Retina (tissue), 1 donor: ENCODE measurements around the gene EPM2A.

Source experiments
- DNase-seq: peaks from one replicate; pipeline ENCODE4 v3.0.0-alpha.2; 2016

EPM2A gene

DNA sequence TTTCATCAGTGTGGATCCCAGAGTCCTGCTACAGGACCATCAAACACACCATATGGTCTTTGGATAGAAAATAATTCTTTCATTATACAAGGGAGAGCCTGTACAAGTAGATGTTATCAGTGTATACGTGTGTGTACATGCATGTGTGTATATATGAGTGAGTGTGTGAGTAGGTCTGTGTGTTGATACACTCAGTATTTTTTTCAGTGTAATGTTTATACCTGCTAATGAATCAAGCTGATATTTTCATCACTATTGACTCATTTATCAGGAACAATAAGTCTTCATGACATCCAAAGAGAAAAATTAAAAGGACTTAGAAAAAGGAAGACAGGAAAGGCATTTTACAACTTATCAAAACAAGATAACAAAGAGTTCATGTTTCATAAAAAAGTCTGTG, 66.5 kb downstream of the EPM2A start:
- no peak for DNase-seq

DNA sequence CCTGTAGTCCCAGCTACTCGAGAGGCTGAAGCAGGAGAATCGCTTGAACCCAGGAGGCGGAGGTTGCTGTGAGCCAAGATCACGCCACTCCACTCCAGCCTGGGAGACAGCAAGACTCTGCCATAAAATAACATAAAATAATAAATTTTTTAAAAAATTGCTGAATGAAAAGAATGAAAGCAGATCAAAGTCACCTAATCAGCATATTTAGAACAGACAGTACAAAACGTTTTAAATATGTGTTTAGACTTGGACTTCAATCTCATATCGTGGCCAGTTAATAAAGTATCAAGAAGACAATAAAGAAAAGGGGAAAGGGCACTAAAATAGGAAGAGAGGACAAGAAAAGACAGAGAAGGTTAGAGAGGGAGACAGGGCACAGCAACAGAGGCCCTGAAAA, 74.6 kb downstream of the EPM2A start:
- DNase-seq = no peak

DNA sequence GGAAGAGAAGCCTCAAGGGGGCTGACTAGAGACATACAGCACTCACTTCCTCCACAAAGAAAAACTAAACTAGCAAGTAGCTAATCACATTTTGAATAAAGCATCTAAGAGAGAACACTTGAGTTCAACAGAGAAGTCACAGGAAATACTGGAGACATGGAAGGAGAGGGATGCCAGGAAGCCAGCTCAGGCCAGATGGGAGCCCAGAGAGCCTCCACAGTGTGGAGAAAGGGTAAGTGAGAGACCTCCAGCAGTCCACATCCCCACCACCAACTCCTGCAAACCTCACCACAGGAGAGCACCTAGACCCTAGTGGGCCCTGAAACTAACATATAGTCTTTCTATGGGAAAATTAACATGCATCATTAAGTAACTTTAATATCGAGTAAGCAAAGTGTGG, 79.2 kb downstream of the EPM2A start:
- no peak for DNase-seq

DNA sequence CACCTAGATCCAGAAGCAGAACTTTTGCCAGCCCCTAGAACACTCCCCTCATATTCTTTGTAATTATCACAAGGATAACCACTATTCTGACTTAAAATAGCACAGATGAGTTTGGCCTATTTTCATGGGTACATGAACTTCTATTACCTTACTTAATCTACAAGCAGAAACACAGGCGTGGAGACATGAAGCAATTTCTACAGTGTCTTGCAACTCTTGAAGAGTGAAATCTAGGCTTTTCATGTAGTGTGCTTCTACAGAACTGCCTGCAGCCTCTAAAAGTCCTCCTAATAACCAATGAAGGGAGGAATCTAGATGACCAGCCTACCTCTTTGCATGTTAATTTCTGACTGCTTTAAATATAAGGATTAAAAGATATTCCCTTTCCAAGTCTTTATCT, 82.7 kb downstream of the EPM2A start:
- DNase-seq = no peak

DNA sequence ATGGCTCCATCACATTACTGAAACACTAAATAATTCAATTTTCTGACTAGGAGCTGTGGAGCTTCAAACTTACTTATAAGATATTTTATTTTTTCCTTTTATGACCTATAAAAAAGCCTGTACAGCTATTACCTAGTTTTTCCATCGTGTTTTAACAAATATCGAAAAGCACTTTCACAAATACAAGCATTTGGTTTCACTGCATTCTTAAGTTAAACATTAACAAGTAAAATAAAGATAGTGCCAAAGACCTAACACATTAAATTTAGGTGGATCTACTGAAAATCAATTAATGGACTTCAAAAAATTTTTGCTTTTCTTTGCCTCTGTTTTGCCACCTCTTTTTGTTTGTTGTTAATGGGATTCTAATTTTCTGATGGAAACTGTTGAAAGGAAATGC, 83.3 kb downstream of the EPM2A start:
- no peak for DNase-seq

DNA sequence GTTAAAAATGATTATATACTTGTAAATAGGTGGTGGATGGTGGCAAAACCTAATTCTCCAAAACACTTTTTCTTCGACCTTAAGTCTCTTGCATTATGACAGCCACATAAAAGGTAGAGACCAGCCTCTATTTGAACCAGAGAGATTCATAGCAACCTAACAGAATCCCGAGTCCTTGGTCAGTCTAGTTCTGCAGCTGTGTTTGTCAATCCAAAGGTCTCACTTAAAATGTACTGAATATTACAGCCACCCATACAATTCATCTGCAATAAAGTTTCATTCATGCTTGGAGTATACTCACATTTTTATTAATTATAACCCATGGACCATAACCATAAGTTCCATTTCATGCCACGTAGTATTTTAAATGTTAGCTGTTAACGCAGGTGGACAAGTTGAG, 87.2 kb downstream of the EPM2A start:
- no peak for DNase-seq

DNA sequence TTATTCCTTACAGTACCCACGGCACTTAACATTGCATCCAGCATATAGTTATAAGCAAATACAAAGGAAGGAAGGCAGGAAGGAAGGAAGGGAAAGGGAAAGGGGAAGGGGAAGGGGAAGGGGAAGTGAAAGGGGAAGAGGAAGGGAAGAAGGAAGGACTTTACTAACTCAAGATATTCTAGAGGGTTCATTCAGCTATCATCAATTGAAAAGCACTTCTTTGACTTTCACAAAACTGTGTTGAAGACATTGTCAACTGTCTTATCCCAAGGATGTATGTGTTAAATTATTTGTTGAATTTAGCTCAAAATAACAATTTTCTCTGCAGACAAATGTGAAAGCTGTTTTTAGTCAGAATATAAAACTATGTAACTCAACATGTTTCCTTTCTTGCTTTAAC, 87.7 kb downstream of the EPM2A start:
- DNase-seq = no peak

DNA sequence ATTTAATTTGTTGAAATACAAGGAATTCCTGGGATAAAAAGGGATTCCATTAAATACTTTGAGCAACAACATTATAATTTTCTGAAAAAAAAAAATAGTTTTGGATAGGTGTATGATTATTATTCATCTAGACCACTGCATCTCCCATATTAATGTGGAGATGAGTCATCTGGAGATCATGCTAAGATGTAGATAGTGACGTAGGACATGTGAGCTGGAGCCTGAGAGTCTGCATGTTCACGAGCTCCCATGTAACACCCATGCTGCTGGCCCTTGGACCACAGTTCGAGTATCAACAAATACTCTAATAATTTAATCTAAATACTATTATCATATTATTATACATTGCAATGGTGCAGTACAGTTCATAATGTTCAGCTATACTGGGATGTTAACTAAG, 91.6 kb downstream of the EPM2A start:
- no peak for DNase-seq

DNA sequence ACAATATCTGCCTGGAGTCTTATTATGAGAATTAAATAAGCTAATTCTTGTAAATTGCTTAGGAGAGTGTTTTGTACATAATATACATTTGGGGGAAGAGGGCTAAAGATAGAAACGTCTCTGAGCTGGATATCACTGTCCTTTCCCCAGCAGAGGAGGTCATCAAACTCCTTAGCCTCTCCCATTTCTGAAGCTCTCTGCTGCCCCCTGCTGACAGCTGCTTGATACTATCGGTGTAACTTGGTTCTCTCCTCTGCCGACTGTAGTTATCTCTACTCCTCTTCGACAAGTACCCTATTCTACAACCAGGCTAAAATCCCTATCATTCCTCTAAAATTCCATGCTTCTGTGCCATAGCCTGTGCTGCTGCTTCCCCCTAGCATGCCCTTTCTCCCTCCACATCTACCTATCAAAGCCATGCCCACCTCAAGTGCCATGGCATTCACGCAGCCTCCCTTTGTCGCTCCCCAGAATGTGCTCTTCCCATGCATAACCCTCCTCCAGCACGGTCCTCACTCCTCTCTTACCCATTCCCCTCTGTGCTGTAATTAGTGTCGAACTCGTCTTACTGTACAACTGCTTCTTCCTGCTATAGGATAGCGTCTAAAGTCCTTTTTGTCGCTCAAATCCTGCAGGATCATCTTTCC, 101.2 kb downstream of the EPM2A start:
- DNase-seq = peak; percentile 80

DNA sequence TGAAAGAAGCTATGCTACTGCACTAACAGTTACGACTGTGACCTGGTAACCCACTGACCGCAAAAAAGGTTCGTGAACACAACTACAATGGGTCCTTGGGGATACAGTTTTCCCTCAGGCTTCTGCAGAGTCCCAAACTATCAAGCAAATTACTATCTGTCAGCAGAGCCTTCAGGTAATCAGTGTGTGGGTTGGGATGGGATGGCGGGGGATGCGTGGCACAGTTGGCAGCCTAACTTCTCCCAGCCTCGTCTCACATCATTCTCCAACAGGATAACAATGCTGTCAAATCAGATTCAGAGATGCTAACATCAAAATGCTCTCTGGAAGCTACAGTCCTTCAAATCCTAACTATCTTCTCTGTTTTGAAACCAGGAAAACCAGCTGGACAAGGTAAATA, 102.3 kb downstream of the EPM2A start:
- peak; percentile 36 for DNase-seq

DNA sequence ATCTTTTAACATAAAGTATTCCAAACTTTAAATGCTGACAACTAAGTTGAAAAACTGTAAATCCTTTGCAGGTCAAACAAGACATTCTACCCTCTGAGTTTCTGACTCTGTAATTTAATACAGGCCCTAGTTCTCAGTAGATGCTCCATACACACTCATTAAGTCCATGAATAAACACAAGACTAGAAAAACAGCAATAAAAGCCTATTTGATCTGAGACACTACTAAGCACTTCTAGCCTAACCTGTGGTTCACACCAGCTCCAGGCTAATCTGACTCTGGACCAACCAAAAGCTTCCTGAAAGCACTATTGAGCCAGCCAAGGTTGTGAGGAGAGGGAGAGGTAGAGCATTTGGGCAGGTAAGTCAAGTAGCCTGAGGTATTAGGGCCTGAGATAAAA, 103.9 kb downstream of the EPM2A start:
- DNase-seq = no peak

DNA sequence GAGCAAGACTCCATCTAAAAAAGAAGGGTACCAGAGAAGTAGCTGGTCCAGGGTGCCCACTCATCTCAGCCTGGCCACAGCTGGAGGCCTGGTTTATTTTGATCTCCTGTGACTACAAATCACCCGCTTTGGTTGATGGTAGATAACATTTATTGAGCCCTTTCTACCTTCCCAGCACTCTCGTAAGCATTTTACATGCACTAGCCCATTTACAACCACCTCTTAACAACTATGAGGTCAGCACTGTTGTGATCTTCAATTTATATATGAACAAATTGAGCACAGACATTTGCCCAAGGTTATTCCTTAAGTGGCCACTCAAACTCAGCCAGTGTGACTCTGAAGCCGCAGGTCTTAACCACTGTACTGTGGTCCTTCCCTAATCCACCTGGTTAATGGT, 104.7 kb downstream of the EPM2A start:
- DNase-seq = no peak

DNA sequence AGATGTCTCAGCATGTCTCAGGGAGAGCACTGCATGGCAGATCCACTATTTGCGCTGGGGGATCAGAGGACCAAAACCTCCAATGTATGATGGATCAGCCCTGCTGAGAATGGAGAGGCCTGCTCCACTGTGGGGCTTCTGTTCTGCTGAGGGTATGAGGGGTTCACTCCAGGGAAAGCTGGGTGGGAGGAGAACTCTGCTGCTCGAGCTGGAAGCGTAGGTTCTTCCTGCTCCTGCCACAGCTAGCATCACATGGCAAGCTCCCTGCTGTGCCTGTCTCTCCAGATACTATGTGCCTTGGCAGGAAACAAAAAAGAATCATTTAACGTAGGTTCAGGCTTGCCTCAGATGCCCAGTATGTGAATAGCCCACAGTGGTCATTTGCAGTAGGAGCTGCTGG, 105.8 kb downstream of the EPM2A start:
- DNase-seq = no peak

DNA sequence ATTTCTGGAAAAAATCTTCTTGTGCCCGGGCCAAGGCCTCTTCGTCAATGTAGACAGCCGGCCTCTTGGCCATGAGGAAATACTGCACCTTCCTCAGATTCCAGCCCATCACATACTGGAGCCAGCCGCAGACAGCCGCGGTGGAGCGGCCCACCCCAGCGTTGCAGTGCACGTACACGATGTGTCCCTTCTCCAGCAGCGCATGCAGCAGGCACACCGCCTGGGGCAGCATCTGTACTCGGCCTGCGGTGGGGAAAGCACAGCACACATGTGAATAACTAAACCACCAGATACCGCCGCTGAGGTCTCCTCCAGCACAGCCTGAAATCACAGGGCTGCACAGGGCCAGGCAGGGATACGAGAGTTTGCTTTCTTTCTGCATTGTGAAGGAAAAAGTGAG, 107.9 kb downstream of the EPM2A start:
- DNase-seq = no peak

DNA sequence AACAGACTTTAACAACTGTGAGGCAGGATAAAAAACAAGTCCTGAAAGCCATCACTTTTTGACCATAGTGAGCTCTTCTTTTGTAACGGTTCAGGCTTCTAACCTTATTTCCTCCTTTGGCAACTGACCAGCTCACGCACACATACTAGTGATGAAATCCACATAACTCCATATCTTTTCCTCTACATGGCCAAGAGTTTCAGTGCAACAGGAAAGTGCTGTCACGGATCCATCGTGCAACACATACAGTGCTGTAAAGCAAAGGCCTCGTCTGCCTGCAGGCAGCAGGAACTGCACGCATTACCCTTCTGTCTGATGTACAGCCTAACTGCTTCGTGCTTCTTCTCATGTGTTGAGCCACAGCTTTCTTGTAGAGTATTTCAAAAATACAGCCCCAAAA, 108.5 kb downstream of the EPM2A start:
- no peak for DNase-seq

DNA sequence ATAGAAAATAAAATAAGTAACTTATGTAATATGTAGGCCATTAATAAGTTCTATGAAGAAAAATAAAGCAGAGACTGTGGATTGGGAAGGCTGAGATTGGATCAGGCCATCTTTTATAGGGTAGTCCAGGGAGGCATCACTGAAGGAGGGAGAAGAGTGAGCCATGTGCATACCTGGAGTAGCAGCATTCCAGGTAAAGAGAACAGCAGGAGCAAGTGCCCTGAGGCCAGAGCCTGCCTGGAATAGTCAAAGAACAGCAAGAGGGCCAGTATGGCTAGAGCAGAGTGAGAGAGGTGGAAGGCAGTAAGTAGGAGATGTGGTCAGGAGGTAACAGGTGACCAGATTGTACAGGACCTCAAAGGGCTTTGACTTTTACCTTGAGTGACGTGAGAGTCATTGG, 112.1 kb downstream of the EPM2A start:
- DNase-seq = no peak

DNA sequence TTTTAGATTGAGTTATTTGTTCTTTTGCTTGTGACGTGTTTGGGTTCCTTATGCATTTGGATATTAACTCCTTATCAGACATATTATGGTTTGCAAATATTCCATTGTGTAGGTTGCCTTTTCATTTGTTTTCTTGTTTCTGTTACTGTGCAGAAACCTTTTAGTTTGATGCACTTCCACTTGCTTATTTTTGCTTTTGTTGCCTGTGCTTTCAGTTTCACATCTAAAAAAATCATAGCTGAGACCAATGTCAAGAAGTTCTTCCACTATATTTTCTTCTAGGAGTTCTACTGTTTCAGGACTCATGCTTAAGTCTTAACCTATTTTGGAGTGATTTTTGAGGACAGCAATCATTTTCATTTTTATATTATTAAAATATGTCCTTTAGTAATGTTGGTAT, 113.5 kb downstream of the EPM2A start:
- no peak for DNase-seq

DNA sequence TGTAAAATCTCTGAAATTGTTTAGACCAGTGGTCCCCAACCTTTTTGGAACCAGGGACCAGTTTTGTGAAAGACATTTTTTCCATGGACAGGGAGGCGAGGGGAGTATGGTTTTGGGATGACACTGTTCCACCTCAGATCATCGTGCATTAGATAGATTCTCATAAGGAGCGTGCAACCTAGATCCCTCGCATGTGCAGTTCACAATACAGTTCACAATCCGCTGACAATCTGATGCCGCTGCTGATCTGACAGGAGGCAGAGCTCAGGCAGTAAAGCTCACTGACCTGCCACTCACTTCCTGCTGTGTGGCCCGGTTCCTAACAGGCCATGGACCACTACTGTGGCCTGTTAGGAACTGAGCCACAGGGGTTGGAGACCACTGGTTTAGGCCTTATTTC, 115.2 kb downstream of the EPM2A start:
- peak; percentile 54 for DNase-seq

DNA sequence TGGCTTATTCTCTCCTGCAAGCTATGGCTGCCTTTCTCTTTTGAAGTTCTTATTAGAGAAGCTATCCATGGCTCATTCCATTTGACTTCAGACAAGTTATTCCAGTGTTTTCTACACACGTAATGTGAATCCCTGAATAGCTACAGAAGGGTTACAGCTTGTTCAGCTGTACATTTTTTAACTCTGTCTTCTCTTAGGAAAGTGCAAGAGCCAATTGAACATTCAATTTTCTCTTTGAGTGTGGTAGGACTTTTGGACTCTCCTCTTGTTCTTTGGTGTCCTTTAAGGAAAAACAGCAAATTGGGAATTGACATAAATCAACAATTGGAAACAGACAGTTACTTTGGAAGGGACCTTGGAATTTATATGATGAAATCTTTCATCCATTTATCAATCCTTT, 125.8 kb downstream of the EPM2A start:
- no peak for DNase-seq

DNA sequence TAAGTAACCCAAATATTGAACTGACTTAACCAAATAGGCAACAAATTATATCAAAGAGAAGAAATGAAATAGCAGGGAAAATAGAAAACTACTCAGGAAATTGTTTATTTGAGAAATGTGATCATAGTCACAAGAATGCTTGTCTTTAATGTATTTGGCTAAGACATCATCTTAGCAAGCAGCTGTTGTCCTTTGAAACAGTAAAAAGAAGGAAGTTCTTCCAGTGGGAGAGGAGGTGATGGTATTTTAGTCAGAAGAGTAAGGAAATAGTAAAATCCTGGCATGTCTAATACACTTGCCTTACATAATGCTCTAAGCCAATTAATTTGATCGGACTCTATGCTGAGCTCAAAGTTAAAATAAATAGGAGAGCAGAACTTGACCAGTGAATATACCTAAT, 126.5 kb downstream of the EPM2A start:
- no peak for DNase-seq

DNA sequence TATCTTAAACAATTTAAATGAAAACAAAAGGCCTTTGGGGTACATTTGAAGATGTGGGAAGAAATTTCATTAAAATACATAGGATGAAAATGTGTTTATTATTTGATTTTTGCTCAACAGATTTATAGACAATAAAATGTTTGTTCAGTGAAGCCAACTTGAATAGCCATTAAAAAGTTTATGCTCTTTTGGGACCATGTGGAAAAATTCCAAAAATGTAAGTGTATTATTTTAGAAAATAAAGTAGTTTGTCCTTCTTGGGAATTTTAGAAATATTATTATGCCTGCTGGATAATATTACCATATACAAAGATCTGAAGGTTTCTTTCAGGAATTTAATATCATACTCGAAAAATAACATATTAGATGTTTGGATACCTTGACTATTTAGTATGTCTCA, 131.3 kb downstream of the EPM2A start:
- DNase-seq = no peak

DNA sequence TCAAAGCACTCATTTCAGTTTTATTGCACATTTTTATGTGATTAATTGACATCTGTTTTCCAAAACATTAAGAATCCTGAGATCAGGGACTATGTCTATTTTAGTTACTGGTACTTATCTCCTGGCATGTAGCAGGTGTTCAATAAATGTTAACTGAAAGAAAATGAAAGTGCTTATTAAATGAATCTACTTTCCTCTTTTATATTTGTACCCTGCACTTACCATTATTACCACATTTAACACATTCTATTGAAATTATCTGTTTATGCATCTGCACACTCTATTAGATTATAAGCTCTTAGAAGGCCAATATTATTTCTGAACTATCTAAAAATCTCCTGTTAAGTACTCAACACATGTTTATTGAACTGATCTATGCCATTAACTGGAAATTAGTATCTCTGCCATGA, 131.9 kb downstream of the EPM2A start:
- no peak for DNase-seq

DNA sequence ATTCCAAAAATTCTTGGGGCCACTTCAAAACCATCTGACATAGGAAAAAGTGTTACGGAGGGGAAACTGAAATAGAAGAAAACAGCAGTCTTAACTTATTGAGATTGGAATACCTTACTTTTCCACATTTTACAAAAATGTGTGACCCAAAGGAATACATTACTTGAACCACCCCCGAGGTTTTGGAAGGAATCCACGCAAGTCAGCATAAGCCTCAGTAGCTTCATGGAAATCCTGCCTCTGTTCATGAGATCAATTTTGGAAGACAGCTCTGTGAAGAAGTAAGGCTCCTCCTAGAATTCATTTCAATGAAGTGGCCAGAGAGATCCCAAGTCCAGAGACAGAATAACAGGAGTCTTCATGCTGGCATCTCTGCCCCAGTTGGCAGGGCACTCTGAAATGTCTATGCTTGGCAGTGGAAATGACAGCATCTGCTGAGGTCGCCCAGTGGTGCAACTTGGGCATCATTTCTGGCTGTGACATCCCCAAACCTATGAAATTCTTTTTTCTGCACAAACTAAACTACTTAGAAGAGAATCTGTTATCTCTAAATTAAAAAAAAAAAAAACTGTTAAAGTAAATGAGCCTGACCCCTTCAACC, 132.5 kb downstream of the EPM2A start:
- no peak for DNase-seq

DNA sequence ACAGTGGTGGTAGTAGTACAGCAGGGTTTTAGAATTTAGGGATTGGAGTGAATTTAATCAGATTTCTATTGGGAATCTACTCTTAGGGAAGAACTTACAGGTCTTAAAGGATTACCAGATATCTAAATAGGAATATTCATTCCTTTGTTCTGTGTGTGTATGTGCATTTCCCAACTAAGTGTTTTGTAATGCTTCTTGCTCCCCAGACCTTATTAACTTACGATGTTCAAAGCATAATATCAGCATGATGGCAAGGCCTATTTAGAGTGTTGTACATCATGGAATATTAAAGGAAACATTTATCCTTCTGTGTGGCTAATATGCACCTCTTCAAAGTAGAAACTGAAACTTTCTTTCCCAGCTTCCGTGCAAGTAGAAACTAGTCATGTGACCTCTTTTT, 133.9 kb downstream of the EPM2A start:
- no peak for DNase-seq

DNA sequence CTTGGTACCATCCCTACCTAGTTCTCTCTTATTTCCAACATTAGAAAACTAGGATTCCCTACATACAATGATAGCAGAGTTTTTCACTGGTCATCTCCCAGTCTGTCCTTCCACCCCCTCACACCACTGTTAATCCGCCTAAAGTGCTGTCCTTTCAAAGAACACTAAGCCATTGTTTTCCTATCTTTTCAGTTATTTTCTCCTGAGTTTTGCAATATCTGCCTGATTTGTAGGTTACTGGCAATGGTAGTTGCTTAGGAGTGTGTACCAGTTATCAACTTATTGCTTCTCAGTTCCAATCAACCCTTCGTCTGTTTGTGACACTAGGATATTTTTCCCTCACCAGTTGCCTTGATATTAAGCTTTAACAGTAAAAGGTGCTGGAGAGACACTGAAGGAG, 135.0 kb downstream of the EPM2A start:
- no peak for DNase-seq
